Measurements from ENCODE around the gene GEMIN7. TPM values are rescaled to one million over a fixed set of nuclear protein-coding genes. Genes with fewer than 3 reads are reported as not detected.

Gene GEMIN7
- total and polyA plus RNA-seq, 12 donors, result 10.7 to 38.2 (median 14.8) TPM

DNA sequence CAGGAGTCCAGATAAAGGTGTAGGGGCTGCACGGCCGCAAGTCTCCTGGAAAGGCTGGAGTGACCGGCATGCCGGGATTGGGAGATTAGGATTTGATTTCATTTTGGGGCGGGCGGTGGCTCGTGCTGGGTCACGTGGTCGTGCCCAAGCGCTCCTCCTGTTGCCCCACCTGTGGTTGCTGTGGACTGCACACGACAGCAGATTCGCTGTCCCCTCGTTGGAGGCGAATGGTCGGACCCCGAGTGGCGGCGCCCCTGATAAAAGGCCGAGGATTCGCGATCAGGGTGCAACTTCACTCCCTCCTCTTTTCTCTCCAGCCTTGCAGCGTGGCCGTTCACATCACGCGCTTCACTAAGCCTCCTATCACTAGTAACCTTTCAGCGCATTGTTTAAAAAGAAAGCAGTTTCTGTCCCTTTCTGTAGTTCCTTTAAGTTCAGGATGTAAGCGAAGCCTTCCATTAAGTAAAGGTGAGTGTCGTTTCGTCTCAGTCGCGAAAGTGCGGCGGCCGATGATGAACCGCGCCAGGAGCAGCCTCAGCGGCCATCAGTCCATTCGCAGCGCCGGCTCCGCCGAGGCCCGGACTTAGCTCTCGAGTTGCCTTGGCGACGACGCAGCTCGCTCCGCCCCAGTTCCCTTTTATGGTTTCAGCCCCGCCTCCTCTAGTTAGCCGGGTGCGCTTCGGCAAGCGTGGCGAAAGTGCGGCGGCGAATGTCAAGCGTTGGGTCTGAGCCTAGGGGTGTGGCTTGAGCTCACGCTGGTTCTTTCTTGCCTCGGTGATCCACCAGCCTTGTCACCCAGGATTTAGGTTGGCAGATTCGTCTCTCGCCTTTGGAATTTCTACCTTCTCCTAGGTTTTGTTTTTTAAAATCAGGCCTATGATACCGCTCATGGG is 12.2 kb downstream of the GEMIN7 start:
- H3K27me3 ChIP-seq, result no peaks in the 10 kb centered on the region
- H3K4me3 ChIP-seq, result peak overlapping the region; percentile 77 to 99 (median 92)
- H3K4me1 ChIP-seq, result peaks cover 10 to 49% (median 38%) of the 10 kb centered on the region in 9 donors
- no peaks in the 10 kb centered on the region for H3K9me3 ChIP-seq
- intact Hi-C loops (cut with DNase I), result loop anchor here in 4 of 10 donors (1.0 to 10.0 kb wide), 3 partner anchors 86 to 94 kb away; partner anchors contain the start of genes BLOC1S3 (in 3 of the 4) and TRAPPC6A (in 3 of the 4)
- H3K36me3 ChIP-seq, result peaks cover 0 to 41% (median 3%) of the 10 kb centered on the region in 9 donors
- WGBS, 2 donors, result 4 to 7% methylated on average over 64 of the region's 64 CpGs
- ATAC-seq, result peak; percentile 91 to 97 (median 96)
- DNase-seq, result peak; percentile 99
- TF ChIP-seq, protein P1, sequence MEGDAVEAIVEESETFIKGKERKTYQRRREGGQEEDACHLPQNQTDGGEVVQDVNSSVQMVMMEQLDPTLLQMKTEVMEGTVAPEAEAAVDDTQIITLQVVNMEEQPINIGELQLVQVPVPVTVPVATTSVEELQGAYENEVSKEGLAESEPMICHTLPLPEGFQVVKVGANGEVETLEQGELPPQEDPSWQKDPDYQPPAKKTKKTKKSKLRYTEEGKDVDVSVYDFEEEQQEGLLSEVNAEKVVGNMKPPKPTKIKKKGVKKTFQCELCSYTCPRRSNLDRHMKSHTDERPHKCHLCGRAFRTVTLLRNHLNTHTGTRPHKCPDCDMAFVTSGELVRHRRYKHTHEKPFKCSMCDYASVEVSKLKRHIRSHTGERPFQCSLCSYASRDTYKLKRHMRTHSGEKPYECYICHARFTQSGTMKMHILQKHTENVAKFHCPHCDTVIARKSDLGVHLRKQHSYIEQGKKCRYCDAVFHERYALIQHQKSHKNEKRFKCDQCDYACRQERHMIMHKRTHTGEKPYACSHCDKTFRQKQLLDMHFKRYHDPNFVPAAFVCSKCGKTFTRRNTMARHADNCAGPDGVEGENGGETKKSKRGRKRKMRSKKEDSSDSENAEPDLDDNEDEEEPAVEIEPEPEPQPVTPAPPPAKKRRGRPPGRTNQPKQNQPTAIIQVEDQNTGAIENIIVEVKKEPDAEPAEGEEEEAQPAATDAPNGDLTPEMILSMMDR (IDR thresholded peaks at IDR 0.05), result no peak
- peak overlapping the region; percentile 23 to 97 (median 88) for H3K27ac ChIP-seq

DNA sequence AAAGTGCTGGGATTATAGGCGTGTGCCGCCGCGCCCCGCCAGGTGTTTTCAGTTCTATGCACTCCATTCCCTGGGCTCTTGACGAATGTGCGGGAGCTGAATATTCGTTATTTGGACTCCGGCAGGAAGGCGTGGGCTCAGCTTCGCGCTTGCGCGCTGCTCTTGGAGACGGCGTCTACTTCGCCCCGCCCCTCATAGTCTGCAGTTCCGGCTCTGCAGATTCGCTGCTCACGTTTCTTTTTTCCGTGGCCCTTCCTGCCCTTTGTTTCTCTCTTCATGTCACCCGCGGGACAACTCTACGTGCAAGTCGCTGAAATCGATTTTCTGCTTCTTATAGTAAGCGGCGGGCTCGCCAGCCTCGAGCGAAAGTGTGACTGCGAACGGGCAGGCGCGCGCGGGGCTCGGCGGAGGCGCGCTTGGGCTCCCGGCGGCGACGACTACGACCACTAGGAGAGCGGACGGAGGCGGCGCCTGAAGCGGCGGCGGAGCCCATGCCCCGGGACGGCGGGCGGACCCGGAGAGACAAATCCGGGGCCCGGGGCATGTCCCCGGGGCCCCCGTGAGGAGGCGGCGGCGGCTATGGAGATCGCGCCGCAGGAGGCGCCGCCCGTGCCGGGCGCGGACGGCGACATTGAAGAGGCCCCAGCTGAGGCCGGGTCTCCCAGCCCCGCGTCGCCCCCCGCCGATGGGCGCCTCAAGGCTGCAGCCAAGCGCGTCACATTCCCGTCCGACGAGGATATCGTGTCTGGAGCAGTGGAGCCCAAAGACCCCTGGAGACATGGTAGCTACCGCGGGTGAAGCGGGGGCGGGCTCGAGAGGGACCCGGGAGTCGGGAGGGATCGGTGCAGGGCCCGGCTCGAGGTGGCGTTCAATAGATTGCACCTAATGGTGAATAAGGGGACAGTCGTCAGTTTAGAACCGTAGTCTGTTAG is 14.0 kb downstream of the GEMIN7 start, which contains the start of gene PPP1R37:
TSS of gene PPP1R37 (plus strand) at position 433 of the 932 bp plus-strand sequence. CDS start at position 580, 147 bp downstream.
- intact Hi-C loops (cut with DNase I), result loop anchor here in 3 of 10 donors (2.0 to 10.0 kb wide), 3 partner anchors 44 to 92 kb away; partner anchors contain the start of genes BLOC1S3 (in 2 of the 3) and TRAPPC6A (in 2 of the 3)
- H3K36me3 ChIP-seq, result peaks cover 0 to 27% (median 3%) of the 10 kb centered on the region in 9 donors
- H3K27me3 ChIP-seq, result no peaks in the 10 kb centered on the region
- H3K4me3 ChIP-seq, result peak within 1 kb of the TSS; percentile 77 to 99 (median 92)
- TF ChIP-seq, protein P1 (IDR thresholded peaks at IDR 0.05), result peak in 8 of 9 donors; percentile 15 to 57 (median 40)
- H3K4me1 ChIP-seq, result peaks cover 14 to 66% (median 52%) of the 10 kb centered on the region in 9 donors
- peak within 1 kb of the TSS; percentile 23 to 97 (median 88) for H3K27ac ChIP-seq
- no peaks in the 10 kb centered on the region for H3K9me3 ChIP-seq
- ATAC-seq (peak; percentile 89 to 96 (median 92)), DNase-seq (peak; percentile 93 to 95)
- 0% methylated on average over 102 to 103 of the region's 103 CpGs for WGBS, 2 donors

DNA sequence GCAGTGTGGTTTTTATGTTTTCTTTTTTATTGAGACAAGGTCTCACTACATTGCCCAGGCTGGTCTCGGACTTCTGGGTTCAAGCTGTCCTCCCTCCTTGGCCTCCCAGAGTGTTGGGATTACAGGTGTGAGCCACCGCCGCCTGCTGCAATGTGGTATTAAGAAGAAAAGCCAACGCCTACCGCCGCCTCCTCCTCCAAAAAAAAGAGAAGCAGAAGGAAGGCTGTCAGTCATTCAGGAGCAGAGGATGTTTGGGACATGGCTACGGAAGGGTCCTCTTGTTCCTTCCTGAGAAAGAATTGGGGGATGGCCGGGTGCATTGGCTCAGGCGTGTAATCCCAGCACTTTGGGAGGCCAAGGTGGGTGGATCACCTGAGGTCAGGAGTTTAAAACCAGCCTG is 15.1 kb downstream of the GEMIN7 start:
- DNase-seq (no peak), ATAC-seq (no peak)
- H3K4me1 ChIP-seq, result peaks cover 18 to 78% (median 63%) of the 10 kb centered on the region in 9 donors
- intact Hi-C loops (cut with DNase I), result loop anchor here in 3 of 10 donors (5.0 to 10.0 kb wide), 2 partner anchors 83 to 91 kb away; partner anchors contain the start of genes BLOC1S3 (in 2 of the 3) and TRAPPC6A (in 2 of the 3)
- H3K27ac ChIP-seq, result peak overlapping the region in 3 of 10 donors; percentile 88 to 92 (median 90)
- TF ChIP-seq, protein P1 (IDR thresholded peaks at IDR 0.05), result no peak
- peaks cover 0 to 16% (median 3%) of the 10 kb centered on the region in 9 donors for H3K36me3 ChIP-seq
- no peaks in the 10 kb centered on the region for H3K27me3 ChIP-seq
- H3K4me3 ChIP-seq, result peak overlapping the region in 9 of 10 donors; percentile 77 to 99 (median 92)
- 66 to 76% methylated on average over 9 of the region's 9 CpGs for WGBS, 2 donors
- H3K9me3 ChIP-seq, result no peaks in the 10 kb centered on the region

All from heart right ventricle (tissue), 16 donors.